HUDEP-2 (cell line): ENCODE measurements around the gene RIPOR1.
"Not testable (repeated sequence)": the region's sequence is repeated elsewhere in the genome, so short reads cannot be mapped to it uniquely, and the experiment has no call there.

Experiments used
- DNase-seq, 76 experiments: peaks; one replicate each; lab custom pipeline; 2025; ENCODE audit not compliant: unreplicated experiment in 76 of 76; lab: John Stamatoyannopoulos, UW

Gene RIPOR1

GRCh38 chr16:67514382-67514828 lies 14.2 kb upstream of the RIPOR1 start:
- DNase-seq: peak in 68 of 76 experiments; percentile 11 to 83 (median 64)

- DNase-seq: no peak
These were observed 12.1 kb upstream of the RIPOR1 start for GRCh38 chr16:67516296-67517154.

- DNase-seq: no peak
These were observed 11.5 kb upstream of the RIPOR1 start for GRCh38 chr16:67517155-67517445.

GRCh38 chr16:67517661-67518423 lies 10.8 kb upstream of the RIPOR1 start:
- DNase-seq: no peak

- no peak for DNase-seq
These were observed 10.0 kb upstream of the RIPOR1 start for GRCh38 chr16:67518676-67519075.

GRCh38 chr16:67519242-67519641 lies 9.4 kb upstream of the RIPOR1 start:
- DNase-seq: no peak

- DNase-seq: peak in 74 of 76 experiments; percentile 41 to 98 (median 91)
These were observed 7.4 kb upstream of the RIPOR1 start for GRCh38 chr16:67521095-67521804.

GRCh38 chr16:67525176-67525860 lies 3.3 kb upstream of the RIPOR1 start:
- DNase-seq: no peak

- DNase-seq: peak in 68 of 76 experiments; percentile 20 to 81 (median 52)
These were observed 2.4 kb upstream of the RIPOR1 start for GRCh38 chr16:67526149-67526791.

GRCh38 chr16:67528870-67529581 lies 397 bp downstream of the RIPOR1 start:
- DNase-seq: peak in 13 of 76 experiments; percentile 18 to 50 (median 37)

GRCh38 chr16:67529582-67530012 lies 968 bp downstream of the RIPOR1 start:
- DNase-seq: peak in 16 of 76 experiments; percentile 12 to 53 (median 30)

GRCh38 chr16:67530013-67530939 lies 1.6 kb downstream of the RIPOR1 start:
- DNase-seq: peak in 14 of 76 experiments; percentile 7 to 44 (median 32)

GRCh38 chr16:67531247-67531646 lies 2.6 kb downstream of the RIPOR1 start:
- DNase-seq: no peak

GRCh38 chr16:67533024-67533560 lies 4.5 kb downstream of the RIPOR1 start:
- DNase-seq: peak in 74 of 76 experiments; percentile 38 to 92 (median 80)

- not testable (repeated sequence) for DNase-seq
These were observed 5.4 kb downstream of the RIPOR1 start for GRCh38 chr16:67533987-67534386.

GRCh38 chr16:67534431-67534830 lies 5.8 kb downstream of the RIPOR1 start:
- peak in 1 of 76 experiments; percentile 13 for DNase-seq

GRCh38 chr16:67535201-67535600 lies 6.6 kb downstream of the RIPOR1 start:
- DNase-seq: no peak

GRCh38 chr16:67537270-67537635 lies 8.6 kb downstream of the RIPOR1 start:
- no peak for DNase-seq
